ENCODE results near the gene OR2J1.
"Not testable (repeated sequence)": the region's sequence is repeated elsewhere in the genome, so short reads cannot be mapped to it uniquely, and the experiment has no call there.

Gene OR2J1

GRCh38 chr6:29149444-29149843 lies 50.2 kb downstream of the OR2J1 start:
- H3K9ac ChIP-seq (ENCODE audit: low read length in 5 of 5); H3K4me1 ChIP-seq (ENCODE audit: control insufficient read depth in 5 of 5, insufficient read depth in 5 of 5, low read length in 5 of 5); H3K36me3 ChIP-seq (ENCODE audit: control insufficient read depth in 5 of 5, insufficient read depth in 5 of 5, low read length in 5 of 5); H3K4me3 ChIP-seq (ENCODE audit: low read depth in 1 of 5, low read length in 5 of 5); H3K9me3 ChIP-seq (ENCODE audit: control insufficient read depth in 5 of 5, low read length in 5 of 5); H3K27me3 ChIP-seq (ENCODE audit: control insufficient read depth in 5 of 5, insufficient read depth in 4 of 5, low read length in 5 of 5); H3K27ac ChIP-seq (ENCODE audit: low read depth, low read length): not testable (repeated sequence)

Data from subcutaneous abdominal adipose tissue (tissue), 5 donors.